HG03066 (cell line): ENCODE results near the gene SH2D6.
"Not testable (repeated sequence)": the region's sequence is repeated elsewhere in the genome, so short reads cannot be mapped to it uniquely, and the experiment has no call there.

Experiments used
- ATAC-seq: cut with Tn5 transposase; IDR thresholded peaks from one replicate; pipeline ENCODE4 v1.9.1; 2021; ENCODE audit warnings: low read depth; ENCODE audit not compliant: unreplicated experiment

Gene SH2D6

DNA sequence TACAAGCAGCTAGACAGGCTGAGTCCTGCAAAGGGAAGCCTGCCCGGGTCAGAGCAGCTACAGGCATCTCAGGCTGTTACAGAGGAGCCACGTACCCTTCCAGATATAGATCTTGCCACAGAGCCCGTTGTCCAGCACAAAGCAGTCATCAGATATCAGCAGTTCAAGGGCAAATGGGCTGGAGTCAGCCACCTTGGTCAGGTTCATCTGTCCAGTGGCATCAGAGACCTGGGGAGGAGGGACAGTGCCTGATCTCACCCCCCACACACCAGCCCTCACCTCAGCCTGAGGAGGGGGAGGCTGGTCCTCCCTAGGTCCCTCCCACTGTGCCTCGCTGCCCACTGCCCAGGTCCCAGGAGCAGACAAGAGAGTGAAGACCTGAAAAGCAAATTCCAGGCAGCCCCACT, 20.6 kb upstream of the SH2D6 start:
- ATAC-seq, result no peak

DNA sequence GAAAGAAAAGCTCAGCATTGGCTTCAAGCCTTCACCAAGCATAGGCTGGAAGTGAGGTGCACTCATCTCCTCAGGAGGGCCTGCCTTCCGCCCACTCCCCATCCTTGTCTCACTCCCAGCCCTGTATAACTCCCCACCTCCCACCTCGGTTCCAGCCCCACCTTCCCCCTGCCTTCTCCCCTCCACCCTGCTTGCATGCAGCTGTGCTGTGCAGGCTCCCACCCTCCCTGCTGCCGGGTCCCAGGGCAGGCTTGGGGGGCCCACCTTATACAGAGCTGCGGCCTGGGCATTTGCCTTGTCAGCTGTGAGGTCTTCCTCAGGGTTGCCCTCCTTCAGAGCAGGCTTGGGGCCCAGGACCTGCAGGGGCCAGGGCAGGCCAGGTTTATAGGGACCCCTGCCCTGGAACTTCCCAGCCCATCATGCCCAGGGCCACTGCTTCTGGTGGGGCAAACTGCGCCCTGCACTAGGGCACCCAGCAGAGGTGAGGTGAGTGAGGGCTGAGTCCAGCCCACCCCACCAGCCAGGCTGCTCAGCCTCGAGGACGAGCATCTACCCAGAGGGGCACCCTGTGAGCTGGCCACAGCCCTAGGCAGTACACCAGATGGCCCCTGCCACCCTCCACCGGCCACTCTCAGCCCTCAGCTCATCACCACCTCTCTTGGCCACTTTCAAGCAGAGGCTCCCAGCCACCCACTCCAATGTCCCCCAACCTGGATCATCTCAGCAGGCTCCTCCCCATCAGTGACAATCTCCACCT, 19.9 kb upstream of the SH2D6 start:
- no peak for ATAC-seq

DNA sequence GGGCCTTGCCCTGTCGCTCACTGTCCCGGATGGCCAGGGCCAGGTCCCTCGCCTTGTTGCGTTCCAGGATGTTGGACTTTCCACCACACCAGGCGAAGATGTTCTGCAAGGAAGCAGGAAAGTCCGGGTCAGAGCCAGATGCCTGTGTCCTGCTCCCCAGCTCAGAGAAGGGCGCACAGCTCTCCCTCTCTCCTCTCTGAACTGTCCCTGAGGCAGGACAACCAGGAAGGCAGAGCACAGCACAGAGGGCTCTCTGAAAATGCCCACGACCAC, 19.4 kb upstream of the SH2D6 start:
- no peak for ATAC-seq

DNA sequence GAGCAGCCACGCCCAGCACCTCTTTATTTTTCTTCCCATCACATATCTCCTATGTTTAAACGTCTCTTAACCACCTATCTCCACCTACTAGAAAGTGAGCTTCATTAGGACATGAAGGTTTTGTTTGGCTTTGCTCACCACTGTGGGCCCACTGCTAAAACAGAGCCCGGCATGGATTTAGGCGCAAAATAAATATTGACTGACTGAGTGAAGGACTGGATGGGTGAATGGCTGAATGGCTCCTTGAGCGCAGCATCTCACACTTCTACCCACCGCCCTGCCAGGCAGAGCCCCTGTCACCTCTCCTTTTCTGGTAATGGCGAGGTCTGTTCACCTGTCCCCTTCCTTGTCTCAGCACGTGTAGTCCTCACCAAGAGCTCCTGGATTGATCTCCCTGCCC, 18.5 kb upstream of the SH2D6 start:
- ATAC-seq, result no peak

DNA sequence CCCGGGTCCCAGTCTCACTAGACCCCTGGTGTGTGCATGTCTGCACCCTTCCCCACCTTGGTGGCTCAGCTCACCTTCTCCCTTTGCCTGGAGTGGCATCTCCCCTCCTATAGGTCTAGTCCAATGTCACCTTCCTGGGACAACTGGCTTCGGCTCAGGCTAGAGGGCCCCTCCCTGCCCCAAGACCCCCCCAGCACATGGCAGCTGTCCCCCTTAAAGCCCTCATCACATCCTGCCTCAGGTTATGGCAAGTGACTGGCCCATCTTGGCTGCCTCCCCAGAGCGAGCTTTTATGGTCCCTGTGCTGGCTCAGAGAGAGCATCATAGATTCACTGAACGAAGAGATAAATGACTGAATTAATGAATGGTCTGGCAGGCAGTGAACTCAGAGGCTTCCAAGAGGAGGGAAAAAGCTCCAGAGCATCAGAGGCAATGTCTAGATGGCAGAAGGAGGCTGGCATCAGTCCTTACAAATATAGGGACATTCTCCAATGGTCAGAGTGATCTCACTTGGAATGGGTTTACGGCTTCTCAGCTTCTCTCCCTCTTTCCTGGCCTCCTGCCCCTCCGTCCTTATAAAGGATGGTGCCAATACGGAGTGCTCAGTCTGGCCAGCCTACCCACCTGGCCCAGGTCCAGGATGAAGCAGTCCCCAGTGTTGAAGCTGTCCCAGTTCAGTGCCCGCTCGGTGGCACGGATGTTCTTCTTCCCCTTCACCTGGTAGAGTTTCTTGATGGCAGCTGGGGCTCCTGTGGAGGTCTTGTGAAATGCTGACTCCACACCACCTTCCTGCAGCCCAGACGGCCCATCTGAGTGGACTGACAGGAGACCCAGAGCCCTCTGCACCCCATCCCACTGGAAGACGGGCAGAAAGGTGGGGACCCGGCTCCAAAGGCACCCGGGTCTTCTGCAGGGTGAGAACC, 17.7 kb upstream of the SH2D6 start:
- no peak for ATAC-seq

DNA sequence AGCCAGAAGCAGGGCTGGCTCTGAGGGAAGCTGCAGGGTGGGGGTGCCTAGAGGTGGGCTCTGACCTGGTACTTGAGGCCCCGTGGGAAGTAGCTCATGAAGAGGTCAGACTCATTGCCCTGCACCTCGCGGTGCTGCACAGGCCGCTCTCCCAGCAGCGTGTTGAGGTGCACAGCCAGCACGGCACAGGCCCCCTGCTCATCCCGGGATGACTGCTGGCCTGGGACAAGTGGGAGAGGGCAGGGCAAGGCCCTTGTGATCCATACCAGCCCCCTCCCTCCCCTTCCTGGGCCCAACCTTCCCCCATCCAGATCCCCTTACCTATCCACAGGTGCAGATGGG, 17.1 kb upstream of the SH2D6 start:
- ATAC-seq, result no peak

DNA sequence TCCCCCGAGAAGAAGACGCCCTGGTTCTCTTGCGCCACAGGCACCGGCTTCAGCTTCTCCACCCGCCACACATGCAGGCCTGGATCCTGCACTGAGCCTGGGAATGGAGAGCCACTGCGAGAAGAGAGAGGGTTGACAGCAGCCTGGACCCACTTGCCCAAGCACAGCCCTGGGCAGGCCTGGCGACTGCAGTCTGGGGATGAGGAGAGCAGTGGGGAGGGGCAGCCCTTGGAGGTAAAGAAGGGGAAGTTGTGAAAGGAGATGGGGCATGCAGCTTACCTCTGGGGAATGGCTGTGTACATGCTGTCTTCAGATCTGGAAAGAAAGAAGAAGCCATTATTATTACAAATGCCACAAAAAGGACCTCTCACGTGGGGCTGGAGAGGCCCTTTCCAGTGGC, 16.7 kb upstream of the SH2D6 start:
- no peak for ATAC-seq

DNA sequence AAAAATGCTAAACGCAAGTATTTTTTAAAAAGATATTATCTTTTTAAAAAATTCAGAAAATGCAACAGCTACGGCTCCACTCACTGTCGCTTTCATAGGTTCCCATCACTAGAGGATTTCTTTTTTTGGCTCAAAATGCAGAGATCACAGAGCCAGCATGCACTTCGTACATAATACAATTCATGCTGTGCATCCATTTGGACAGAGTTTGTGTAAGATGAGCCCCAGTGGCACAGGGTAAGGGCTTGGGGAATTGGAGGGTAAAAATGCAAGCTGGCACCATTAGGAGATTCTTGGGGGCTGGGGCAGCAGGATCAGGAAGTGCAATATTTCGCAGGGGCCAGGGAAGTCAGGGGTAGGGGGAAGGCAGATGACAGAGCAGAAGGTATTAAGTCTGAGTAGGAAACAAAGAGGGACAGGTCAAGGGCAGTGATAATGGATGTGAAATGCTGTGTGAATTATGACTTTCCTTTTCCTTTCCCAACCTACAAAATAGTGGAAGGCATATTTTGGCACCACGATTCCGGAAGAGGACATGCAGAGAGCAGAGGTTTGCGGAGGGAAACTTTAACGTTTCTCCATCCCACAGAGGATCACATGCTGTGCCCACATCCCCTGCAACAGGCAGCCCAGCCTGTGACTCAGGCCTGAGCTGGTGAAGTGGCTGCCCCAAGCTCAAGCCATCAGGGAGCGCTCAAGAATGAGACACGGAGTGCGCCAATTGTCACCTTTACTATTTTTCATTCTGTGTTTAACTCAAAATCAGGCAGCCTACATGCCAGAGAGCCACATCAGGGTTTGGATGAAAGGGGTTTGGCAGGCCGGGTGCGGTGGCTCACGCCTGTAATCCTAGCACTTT, 13.1 kb upstream of the SH2D6 start:
- peak; percentile 38 for ATAC-seq

DNA sequence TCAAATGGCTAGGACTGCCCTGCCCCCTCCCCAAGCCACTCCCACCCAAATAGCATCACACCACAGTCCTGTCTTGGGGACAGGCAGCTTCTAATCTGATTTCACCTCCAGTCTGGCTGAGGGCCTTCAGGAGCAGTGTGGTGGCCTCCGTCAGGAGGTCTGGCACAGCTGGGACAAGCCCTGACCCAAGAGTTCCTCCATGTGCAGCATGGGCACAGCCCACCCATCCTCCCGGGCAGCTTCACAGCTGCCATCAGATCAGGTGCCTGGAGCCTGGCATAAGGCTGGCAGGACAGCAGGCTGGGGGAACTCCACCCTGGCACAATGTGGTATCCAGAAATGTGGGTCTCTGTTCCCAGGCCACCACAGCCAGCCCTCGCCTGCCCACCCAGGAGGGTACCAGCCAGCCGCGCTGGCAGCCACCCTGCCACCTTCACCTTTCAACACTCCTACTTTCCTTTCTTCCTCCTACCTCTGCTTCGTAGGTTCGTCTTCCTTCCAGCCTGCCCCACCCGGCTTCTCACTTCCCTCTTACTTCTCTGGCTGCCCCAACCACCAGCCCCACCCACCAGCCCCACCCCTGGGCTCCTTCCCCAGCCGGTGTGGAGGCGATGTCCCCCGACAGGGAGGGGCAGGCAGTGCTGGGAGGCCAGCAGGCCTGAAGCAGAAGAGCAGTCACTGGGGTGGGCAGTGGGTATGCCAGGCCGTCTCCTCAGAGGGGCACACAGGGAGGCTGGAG, 8.5 kb upstream of the SH2D6 start, which contains the start of gene CAPG:
CAPG (minus strand) TSS at position 522 of the 739 bp plus-strand sequence. CDS start 8,221 bp downstream, outside the sequence.
- peak; percentile 65 for ATAC-seq

DNA sequence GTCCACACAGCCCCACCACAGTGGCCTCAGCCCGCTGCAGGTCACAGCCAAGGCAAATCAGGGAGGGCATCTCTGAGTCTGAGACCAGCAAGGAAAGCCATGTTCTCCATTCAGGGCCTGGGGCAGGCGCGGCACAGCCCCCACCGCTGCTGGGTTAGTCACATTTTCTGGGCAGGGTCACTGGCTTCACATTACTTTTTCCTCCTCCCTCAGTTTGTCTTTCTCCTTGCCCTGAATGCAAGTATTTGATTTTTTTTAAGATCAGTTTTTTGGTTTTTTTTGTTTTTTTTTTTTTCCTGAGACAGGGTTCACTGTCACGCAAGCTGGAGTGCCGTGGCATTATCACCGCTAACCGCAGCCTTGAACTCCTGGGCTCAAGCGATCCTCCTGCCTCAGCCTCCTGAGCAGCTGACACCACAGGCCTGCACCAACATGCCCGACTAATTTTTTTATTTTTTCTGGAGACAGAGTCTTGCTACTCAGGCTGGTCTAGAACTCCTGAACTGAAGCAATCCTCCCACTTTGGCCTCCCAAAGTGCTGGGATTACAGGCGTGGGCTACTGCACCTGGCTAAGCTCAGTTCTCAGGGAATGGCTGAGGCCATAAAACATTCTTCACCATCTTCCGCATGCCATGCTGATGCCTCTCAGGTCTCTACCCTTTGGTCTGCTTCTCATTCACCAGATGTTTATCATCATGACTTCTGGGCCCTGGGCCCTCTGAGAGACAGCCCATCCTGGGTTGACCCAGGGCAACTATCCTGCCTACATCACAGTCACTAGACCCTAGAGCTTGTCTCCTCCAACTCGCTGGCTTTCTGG, 7.7 kb upstream of the SH2D6 start:
- ATAC-seq, result no peak

DNA sequence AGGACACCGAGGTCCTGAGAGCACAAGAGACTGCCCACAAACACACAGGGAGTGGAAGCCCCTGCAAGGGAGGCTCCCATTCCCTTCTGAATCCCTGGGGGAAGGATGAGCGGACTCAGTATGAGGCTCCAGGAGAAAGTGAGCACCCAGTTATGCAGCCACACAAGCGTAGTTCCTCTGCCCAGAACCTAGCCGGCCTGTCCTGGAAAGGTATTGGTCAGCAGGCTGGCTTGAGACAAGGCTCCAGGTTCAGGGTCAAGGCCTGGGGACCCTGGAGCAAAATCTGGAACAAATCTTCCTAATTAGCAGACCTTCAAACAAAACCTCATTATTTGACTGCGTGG, 7.1 kb upstream of the SH2D6 start:
- no peak for ATAC-seq

DNA sequence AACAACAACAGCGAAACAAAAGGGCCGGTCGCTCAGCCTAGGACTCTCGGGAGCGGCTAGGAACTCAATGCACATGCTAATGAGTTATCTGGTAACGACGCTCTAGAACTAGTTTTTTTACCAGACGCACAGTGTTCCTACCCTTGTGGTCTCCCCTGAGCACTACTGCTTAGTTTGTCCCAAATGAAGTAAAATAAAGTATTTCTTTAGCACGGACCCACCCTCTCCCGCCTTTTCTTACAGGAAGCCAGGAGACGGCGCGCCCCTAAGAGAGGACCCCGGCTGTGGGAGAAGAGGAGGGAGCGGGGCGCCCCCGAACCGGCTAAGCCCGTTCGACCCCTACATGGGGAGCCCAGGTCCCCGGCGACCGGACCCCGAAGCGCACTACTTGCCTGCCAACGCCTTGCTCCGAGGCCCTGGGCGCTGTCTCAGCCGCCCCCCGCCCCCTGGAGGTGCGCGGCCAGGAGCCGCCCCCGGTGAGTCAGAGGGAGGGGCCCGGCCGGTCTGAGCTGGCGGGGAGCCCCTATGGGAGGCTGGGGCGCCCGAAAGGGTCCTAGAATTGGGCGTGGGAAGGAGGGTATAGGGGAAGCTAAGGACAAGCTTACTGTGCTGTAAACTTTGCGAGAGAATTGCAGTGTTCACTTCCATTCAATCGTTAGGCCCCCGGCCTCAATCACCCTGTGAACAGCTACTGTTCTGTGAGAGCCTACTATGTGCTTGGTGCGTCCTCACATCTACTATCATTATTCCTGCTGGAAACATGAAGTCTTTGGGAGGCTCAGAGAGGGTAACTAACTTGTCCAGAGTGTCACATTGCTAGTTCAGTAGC, 4.7 kb upstream of the SH2D6 start:
- no peak for ATAC-seq

DNA sequence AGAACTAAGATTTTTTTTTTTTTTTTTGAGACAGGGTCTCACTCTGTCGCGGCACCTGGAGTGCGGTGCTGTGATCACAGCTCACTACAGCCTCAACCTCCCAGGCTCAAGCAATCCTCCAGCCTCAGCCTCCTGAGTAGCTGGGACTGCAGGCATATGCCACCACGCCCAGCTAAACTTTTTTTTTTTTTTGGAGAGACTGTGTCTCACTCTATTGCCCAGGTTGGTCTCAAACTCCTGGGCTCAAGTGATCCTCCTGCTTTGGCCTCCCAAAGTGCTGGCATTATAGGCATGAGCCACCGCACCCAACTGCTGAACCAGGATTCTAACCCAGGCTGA, 4.1 kb upstream of the SH2D6 start:
- not testable (repeated sequence) for ATAC-seq

DNA sequence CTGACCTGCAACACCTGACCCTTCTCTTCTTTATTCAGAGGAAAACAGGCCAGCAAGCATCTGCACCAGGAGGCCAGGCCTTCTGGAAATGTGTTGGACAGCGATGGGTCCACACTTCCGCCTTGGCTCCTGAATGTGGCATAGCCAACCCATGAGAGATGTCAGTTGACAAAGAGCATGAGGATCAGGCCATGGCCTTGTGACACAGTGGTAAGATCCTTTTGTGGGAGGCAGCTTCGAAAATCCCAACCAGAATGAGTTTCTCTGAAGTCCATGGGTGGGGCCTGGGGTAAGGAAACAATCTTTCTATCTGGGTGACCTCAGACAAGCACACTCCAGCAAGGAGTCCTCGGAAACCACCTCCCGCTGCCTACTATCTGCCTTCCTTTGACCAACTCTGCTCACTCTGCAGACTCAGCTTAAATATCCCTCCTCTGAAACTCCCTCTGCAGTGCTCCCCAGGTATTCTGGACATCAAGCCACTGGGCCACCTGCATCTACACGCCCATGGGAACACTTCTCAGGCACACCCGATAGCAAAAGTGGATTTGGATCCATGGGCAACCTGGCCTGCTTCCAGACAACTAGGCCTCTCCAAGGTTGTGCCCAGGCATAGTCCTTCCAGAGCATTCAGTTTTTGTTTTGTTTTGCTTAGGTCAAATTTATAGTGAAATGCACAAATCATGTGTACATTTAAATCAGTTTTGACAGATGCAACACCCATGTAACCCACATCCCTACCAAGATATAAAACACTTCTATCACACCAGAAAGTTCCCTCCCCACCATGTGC, 3.6 kb upstream of the SH2D6 start:
- ATAC-seq, result no peak

DNA sequence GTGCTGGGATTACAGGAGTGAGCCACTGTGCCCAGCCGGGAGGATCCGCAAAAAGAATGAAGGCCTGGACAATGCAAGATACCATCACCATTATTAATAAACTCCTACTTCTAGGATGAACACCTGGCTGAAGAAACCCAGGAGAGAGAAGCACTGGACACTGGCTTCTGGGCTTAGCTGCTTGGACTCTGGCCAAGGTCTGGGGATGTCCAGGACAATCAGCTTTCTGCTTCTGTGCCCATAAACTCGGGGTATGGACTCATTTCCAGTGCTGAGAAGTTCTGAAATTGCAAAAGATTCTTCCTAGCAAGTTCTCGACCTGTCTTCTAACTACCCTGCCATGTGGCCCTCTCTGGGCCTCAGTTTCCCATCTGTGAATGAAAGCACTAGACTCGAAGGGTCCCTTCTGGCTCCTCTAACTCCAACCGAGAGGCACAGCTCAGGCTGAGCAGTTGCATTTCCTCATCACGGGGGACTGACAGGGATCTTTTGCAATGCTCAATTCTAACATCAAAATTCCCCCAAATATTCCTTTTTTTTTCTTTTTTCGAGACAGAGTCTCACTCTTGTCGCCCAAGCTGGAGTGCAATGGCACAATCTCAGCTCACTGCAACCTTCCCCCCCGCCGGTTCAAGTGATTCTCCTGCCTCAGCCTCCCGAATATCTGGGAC, 2.4 kb upstream of the SH2D6 start:
- ATAC-seq, result no peak

DNA sequence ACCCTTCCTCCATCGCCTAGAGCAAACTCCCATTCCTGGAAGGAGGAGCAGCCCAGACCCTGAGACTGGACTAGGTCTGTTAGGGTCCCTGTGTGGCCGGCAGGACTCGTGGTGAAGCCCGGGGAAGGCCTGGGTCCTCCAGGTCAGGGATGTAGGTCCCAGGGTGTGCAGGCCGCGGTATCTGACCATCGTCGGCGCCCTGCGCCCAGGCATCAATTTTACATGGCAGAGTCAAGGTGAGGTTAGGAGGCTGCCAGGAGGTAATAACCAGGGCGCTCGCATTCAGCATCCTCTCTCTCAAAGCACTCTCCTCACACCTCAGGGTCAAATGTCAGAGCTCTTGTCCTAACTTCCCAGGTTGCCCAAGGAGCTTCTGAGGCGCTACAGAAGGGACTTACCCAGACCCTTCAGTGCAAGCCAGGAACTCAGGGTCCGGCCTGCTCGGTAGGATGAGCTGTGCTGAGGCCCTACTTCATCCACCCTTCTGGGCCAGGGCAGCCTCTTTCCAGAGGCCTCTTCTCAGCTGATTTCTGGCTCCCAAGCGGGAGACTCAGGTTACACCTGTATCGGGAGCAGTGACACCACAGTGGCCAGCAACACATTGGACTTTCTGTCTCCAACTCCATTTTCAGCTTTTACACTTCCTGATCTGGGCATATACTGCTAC, 628 bp downstream of the SH2D6 start:
- ATAC-seq, result peak; percentile 6
